GM23338 (cell line): ENCODE measurements around the gene ADI1.

Experiments
- CREB1 ChIP-seq: fragments of 250-450 bp; sonication (Bioruptor Pico); IDR thresholded peaks from 2 replicates; pipeline ENCODE4 v1.5.0; 2020; ENCODE audit warnings: low read depth, mild to moderate bottlenecking, moderate library complexity
- CTCF ChIP-seq, 2 experiments: fragments of 200-600 bp in 1 of 2; sonication (generic) in 1 of 2; conservative IDR thresholded peaks; 2 replicates each; pipeline versions ENCODE4 v1.5.1 to v1.6.1; 2016 to 2017; ENCODE audit warnings: antibody characterized with exemption in 2 of 2, low read depth in 2 of 2, mild to moderate bottlenecking in 2 of 2, moderate library complexity in 1 of 2
- ETS1 ChIP-seq: IDR thresholded peaks from 2 replicates; pipeline ENCODE4 v1.6.1; 2016; ENCODE audit warnings: antibody characterized with exemption
- EZH2 ChIP-seq: fragments of 200-600 bp; sonication (generic); IDR thresholded peaks from one replicate; pipeline ENCODE4 v1.8.0; 2017; ENCODE audit warnings: antibody characterized with exemption, mild to moderate bottlenecking, low read depth; ENCODE audit not compliant: unreplicated experiment
- EZH2phosphoT487 ChIP-seq: fragments of 200-600 bp; sonication (generic); IDR thresholded peaks from one replicate; pipeline ENCODE4 v1.8.1; 2018; ENCODE audit warnings: antibody characterized with exemption; ENCODE audit not compliant: unreplicated experiment
- JUNB ChIP-seq: IDR thresholded peaks from one replicate; pipeline ENCODE4 v1.6.1; 2016; ENCODE audit warnings: antibody characterized with exemption; ENCODE audit not compliant: unreplicated experiment
- NANOG ChIP-seq: IDR thresholded peaks from 2 replicates; pipeline ENCODE4 v1.6.1; 2016; ENCODE audit warnings: antibody characterized with exemption, borderline replicate concordance
- POLR2AphosphoS5 ChIP-seq: IDR thresholded peaks from 2 replicates; pipeline ENCODE4 v1.6.1; 2016; ENCODE audit warnings: antibody characterized with exemption, low read depth
- REST ChIP-seq: IDR thresholded peaks from one replicate; pipeline ENCODE4 v1.6.1; 2018; ENCODE audit warnings: antibody characterized with exemption; ENCODE audit not compliant: unreplicated experiment
- ZNF114 ChIP-seq: fragments of 250-450 bp; sonication (Bioruptor Pico); IDR thresholded peaks from 2 replicates; pipeline ENCODE4 v1.5.0; 2020; ENCODE audit warnings: mild to moderate bottlenecking, moderate library complexity
- ZNF331 ChIP-seq: fragments of 250-450 bp; sonication (Bioruptor Pico); IDR thresholded peaks from 2 replicates; pipeline ENCODE4 v1.5.0; 2020; ENCODE audit warnings: low read depth, mild to moderate bottlenecking, moderate library complexity
- ZNF462 ChIP-seq: fragments of 250-450 bp; sonication (Bioruptor Pico); IDR thresholded peaks from 2 replicates; pipeline ENCODE4 v1.5.0; 2020; ENCODE audit warnings: mild to moderate bottlenecking, moderate library complexity

GRCh38 chr2:3498783-3499394 lies 20.4 kb downstream of the ADI1 start:
- TF ChIP-seq CTCF (conservative IDR thresholded peaks at IDR 0.05; ENCODE audit: low read depth in 2 of 2), result no peak
- TF ChIP-seq REST, result no peak
- TF ChIP-seq POLR2AphosphoS5, result no peak
- no peak for TF ChIP-seq ZNF462 (CRISPR knock-in tag)
- no peak for TF ChIP-seq EZH2
- no peak for TF ChIP-seq ZNF331 (CRISPR knock-in tag)
- TF ChIP-seq JUNB, result no peak
- TF ChIP-seq EZH2phosphoT487, result no peak
- no peak for TF ChIP-seq ETS1
- TF ChIP-seq ZNF114, result no peak
- TF ChIP-seq CREB1 (CRISPR knock-in tag), result no peak
- TF ChIP-seq NANOG, result no peak
